Spleen (tissue), 7 donors: ENCODE measurements around the gene MIB2.

Source experiments
- POLR2A ChIP-seq, 3 donors: fragments of 450-650 bp; IDR thresholded peaks; one replicate each; pipeline ENCODE4 v1.5.1; 2017; ENCODE audit warnings: antibody characterized with exemption in 3 of 3, mild to moderate bottlenecking in 1 of 3
- POLR2AphosphoS5 ChIP-seq, 3 donors: sonication (generic); formaldehyde crosslinking; IDR thresholded peaks; one replicate each; pipeline ENCODE4 v1.5.1; 2017; ENCODE audit warnings: antibody characterized with exemption in 3 of 3
- TF ChIP-seq, protein P1 (sequence below), 11 experiments: fragments of 200-600 bp in 7 of 11; fragments of 450-650 bp in 4 of 11; sonication (generic) in 4 of 11; IDR thresholded peaks in 8 of 11; conservative IDR thresholded peaks in 3 of 11; 1 replicate in 7 of 11; 2 replicates in 4 of 11; pipeline versions ENCODE4 v1.4.0 to v1.8.0; 2016 to 2021; ENCODE audit warnings: antibody characterized with exemption in 11 of 11, inconsistent platforms in 4 of 11, mild to moderate bottlenecking in 1 of 11
- donor health status: DM: no; HTN: no; CAD: no; lungs with moderate emphysema.
- donor health status: DM: no; HTN: no; CAD: no.
- donor health status: DM: no; HTN: no; CAD: no.

DNA sequence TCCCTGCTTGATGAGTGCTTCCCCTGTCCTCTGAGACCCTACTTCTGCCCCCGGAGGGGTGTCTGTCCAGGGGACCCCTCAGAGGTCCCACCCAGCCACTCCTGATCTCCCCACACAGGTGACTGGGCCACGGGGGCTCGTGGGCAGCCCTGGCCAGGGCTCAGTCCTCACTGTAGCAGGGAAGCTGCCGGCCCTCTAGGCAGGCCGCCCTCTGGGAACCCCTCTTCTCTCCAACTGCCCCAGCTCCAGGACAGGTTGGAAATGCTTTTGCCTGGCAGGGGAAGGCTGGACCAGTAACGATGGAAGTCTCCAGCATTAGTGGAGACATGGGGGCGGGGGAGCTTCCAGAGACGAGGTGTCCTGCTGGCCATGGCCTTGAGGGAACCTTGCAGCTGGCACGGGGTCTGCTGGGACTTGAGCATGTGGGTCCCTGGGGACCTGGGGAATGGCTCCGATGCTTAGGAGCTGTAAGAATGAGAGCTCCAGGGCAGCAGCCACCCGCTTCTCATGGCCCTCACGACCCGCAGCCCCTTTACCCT lies 12.3 kb upstream of the MIB2 start:
- TF ChIP-seq, protein P1, sequence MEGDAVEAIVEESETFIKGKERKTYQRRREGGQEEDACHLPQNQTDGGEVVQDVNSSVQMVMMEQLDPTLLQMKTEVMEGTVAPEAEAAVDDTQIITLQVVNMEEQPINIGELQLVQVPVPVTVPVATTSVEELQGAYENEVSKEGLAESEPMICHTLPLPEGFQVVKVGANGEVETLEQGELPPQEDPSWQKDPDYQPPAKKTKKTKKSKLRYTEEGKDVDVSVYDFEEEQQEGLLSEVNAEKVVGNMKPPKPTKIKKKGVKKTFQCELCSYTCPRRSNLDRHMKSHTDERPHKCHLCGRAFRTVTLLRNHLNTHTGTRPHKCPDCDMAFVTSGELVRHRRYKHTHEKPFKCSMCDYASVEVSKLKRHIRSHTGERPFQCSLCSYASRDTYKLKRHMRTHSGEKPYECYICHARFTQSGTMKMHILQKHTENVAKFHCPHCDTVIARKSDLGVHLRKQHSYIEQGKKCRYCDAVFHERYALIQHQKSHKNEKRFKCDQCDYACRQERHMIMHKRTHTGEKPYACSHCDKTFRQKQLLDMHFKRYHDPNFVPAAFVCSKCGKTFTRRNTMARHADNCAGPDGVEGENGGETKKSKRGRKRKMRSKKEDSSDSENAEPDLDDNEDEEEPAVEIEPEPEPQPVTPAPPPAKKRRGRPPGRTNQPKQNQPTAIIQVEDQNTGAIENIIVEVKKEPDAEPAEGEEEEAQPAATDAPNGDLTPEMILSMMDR (IDR thresholded peaks at IDR 0.05 in 8 of 11, conservative IDR thresholded peaks at IDR 0.05 in 3 of 11): no peak
- TF ChIP-seq POLR2A (IDR thresholded peaks at IDR 0.05) (no peak), POLR2AphosphoS5 (IDR thresholded peaks at IDR 0.05) (no peak)
